ENCODE measurements around the gene GMEB2.
"Not testable (repeated sequence)": the region's sequence is repeated elsewhere in the genome, so short reads cannot be mapped to it uniquely, and the experiment has no call there.

GMEB2 gene

DNA sequence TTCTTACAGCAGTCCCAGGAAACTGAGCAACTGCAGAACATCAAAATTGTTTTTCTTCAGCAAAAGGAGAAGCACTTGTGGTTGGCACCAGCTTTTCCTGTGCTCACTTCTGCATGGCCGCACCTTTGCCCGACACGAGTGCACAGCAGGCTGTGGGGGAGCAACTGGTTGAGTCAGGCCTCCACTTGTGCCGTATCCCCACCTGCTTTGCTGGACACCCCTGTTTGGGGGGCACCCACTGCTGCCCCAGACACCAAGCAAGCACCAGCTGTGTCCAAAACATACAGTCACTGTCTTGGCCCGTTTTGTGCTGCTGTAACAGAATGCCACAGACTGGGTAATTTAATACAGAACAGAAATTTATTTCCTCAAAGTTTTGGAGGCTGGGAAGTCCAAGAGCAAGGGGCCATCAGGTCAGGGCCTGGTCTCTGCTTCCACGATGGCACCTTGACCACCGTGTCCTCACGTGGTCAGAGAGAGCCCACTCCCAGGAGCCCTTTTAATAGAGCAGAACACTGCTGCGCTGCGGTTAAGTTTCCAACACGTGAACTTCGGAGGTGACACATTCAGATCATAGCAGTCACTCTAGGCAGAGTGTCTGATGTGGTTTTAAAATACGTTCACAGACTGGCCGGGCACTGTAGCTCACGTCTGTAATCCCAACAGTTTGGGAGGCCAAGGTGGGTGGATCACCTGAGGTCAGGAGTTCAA, 8.7 kb upstream of the GMEB2 start:
- DNase-seq: no peak

DNA sequence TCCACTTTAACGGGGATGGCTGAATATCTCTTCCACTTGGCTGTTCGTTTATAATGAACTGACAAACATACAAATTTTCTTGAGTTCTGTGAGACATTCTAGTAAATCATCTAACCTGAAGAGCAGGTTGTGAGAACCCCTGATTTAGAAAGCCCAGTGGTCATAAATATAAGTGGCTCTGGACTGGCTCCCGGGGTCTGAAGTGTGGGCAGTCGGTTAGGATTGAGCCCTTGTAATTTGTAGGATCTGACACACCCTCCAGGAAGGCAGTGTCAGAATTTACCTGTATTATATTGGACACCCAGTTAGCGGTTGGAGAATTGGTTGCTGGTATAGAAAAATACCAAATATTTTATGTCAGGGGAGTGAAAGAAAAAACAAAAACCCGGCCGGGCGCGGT, 6.8 kb upstream of the GMEB2 start:
- no peak for DNase-seq

DNA sequence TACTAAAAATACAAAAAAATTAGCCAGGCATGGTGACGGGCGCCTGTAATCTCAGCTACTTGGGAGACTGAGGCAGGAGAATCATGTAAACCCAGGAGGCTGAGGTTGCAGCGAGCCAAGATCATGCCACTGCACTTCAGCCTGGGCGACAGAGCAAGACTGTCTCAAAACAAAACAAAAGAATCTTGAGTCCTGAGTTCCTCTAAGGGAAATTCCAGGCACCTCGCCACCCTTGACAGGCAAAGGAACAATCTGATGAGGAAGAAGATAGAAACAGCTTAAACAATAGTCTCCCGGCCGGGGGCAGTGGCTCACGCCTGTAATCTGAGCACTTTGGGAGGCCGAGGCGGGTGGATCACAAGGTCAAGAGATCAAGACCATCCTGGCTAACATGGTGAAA, 4.5 kb upstream of the GMEB2 start:
- not testable (repeated sequence) for DNase-seq

DNA sequence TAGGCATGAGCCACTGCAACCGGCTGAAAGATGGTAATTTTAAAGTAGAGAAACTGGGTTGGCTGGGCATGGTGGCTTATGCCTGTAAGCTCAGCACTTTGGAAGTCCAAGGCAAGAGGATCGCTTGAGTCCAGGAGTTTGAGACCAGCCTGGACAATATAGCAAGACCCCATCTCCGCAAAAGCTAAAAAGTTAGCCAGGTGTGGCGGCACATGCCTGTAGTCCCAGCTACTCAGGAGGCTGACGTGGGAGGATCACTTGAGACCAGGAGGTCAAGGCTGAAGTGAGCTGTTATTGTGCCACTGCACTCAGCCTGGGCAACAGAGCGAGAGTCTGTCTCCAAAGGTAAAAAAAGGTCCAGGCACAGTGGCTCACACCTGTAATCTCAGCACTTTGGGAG, 4.1 kb upstream of the GMEB2 start:
- DNase-seq: not testable (repeated sequence)

DNA sequence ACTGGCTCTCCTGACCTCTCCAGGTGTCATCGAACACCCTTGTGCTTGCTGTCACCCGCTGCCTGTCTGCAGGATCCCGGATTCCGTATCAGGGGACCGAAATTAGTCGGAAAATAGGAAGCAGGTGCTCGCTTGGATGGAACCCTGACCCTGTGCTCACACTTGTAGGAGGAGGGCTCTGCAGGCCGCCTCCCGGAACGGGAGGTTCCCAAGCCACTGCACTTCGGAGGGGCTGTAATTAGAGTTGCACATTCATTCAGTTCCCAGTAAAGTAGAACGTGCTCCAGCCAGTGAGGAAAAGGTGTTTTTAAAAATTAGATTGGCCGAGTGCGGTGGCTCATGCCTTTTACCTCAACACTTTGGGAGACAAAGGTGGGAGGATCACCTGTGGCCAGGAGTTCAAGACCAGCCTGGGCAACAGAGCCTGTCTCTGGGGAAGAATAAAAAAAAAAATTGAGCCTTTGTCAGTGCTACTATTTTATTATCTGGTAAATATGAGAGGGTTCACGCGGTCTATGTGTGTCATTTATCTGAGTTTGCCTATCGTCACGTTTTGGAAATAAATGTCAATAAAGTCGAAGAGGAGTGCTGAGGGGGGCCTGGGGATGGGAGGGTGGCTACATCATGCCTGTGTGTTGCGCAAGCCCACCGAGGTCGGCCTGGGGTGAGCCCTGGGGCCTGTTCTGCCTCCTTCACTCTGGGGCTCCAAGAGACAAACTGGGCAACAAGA, 1.5 kb upstream of the GMEB2 start:
- peak; percentile 62 for DNase-seq

DNA sequence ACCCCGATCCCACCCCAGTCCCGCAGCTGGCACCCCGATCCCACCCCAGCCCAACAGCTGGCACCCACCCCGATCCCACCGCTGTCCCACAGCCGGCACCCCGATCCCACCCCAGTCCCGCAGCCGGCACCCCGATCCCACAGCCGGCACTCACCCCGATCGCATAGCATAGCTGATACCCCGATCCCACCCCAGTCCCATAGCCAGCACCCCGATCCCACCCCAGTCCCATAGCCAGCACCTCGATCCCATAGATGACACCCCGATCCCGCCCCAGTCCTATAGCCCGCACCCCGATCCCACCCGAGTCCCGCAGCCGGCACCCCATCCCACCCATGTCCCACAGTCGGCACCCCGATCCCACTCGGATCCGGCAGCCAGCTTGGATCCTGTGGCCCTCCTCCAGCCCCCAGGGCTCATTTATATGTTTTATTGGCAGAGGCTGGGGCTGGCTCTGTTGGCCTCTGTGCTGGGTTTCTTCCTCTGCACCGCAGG, 897 bp upstream of the GMEB2 start:
- no peak for DNase-seq

DNA sequence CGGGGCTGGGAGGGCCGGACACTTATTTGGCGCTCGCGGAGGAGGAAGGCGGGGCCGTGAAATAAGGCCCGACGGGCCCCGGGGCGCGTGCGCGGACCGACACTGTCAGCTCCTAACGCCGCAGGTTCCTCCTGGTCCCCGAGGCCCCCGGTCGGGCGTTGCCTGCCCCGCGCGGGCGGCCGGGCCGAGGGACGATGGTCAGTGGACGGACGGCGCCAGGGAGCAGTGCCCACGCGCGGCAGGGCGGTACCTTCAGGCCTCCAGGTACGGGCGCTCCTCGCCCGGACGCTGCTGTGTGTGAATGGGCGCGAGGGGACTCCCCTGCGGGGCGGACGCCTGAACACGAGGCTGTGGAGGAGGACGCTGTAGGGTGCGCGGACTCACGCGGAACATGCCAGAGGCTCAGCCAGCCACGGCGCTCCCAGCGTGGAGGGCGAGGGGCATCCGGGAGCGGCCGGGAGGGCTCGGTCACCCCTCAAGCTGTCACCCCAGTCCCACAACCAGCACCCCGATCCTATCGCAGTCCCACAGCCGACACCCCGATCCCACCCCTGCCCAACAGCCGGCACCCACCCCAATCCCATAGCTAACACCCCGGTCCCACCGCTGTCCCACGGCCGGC, 339 bp upstream of the GMEB2 start:
- DNase-seq: peak; percentile 53

DNA sequence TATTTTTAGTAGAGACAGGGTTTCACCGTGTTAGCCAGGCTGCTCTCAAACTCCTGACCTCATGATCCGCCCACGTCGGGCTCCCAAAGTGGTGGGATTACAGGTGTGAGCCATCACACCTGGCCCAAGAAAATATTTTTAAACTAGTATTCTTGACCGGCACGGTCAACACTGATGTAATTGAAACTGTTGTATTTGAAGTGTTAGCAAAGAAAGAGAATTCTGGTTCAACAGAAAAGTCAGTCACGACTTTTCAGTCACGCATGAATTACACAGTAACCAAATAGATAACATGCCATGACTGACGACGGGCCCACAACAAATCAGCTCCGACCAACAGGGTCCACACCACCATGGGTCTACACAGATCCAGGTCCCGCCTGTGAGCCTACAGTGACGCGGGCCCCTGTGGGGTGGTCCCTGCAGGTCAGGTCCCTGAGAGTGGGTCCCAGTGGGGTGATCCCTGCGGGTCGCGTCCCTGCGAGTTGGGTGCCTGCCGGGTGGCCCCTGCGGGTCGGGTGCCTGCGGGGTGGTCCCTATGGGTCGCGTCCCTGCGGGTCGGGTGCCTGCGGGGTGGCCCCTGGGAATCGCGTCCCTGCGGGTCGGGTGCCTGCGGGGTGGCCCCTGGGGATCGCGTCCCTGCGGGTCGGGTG, 1.0 kb downstream of the GMEB2 start:
- no peak for DNase-seq

DNA sequence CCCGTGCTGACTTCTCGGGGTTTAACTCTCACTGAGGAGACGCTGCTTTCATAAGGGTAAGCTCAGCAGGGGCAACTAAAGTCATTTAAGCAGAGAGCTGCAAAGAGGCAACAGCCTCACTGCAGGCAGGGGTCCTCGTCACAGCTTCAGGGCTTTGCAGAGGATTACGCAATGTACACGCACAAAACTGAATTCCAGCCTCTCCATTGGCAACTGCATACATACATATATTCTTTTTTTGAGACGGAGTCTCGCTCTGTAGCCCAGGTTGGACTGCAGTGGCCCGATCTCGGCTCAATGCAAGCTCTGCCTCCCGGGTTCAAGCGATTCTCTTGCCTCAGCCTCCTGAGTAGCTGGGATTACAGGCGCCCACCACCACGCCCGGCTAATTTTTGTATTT, 2.4 kb downstream of the GMEB2 start:
- no peak for DNase-seq

DNA sequence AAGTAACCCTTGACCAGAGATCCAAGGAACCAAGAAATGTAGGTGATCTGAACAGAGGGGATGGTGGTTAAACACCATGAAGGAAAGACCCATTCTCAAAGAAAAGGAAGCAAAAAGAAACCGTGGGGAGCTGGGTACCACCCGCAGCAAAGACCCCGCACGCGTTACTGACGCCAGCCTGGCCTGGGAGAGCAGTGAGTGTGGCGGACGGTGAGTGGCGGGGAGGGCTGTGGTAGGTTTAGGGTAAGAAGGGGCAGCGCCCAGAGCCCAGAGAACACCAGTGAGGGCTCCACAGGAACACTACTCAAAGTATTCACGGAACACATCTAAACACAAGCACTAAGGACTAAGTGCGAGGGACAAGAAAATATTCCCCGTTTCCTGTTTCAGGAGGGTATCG, 4.2 kb downstream of the GMEB2 start:
- DNase-seq: no peak

DNA sequence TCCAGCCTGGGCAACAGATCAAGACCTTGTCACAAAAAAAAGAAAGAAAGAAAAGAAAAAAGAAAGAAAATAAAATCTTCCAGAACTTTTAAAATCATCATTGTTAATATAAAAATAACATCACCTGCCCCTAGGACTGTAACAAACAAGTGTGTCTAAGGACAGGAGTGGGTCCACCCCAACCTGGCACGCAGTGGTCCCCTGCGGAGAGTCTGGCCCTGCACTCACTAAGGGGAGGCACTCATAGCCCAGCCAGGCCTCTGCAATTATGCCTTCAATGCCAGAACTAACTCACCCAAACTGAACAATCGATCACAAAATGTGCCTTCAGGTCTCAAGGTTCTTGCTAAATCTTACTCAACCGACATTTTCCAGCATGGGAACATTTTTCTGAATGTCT, 4.8 kb downstream of the GMEB2 start:
- no peak for DNase-seq

DNA sequence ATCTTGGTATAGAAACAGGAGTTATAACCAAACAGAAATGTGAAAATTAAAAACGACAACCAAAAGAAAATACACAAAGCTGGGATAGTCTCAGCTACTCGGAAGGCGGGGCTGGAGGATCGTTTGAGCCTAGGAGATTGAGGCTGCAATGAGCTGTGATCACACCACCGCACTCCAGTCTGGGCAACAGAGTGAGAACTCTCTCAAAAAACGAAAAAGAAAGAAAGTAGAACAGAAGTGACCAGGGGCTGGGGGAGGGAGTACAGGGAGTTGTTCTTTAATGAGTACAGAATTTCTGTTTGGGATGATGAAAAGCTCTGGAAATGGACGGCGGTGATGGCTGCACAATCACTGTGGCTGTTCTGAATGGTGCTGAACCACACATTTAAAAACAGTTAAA, 5.9 kb downstream of the GMEB2 start:
- no peak for DNase-seq

DNA sequence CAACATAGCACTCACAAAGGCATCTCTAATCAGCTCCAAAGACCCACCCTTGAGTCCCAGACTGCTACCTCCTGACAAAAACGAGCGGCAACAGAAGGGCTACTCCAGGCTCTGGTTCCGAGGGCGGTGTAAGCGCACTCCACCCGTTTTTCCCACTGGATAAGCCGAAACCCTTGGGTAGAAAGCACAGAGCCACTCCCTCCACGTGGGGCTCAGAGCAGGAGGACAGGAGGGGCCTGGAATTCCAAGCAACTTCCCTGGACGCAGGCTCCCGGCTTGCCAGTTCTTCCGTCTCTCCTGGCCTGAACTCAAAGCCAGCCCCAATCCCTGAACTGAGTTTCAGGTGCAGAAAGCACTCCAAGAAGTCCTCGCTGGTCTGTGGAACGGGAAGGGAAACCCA, 7.4 kb downstream of the GMEB2 start:
- DNase-seq: no peak

DNA sequence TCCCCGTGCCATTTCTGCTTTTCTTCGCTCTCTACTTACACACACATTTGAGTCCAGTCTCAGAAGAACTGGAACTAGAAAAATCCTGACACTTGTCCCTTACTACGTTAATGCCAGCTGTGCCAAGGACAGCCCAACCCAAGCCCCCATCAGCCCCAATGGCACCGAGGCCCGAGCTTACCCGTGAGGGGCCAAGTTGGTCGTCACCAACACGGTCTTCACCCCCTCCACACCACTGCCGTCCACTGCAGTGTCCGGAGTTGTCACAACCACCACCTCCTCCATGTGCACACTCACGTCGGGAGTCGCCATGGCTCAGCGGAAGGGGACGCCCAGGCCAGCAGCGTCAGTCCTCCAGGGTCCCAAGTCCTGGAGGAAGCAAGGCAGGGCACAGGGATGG, 7.8 kb downstream of the GMEB2 start:
- DNase-seq: no peak

DNA sequence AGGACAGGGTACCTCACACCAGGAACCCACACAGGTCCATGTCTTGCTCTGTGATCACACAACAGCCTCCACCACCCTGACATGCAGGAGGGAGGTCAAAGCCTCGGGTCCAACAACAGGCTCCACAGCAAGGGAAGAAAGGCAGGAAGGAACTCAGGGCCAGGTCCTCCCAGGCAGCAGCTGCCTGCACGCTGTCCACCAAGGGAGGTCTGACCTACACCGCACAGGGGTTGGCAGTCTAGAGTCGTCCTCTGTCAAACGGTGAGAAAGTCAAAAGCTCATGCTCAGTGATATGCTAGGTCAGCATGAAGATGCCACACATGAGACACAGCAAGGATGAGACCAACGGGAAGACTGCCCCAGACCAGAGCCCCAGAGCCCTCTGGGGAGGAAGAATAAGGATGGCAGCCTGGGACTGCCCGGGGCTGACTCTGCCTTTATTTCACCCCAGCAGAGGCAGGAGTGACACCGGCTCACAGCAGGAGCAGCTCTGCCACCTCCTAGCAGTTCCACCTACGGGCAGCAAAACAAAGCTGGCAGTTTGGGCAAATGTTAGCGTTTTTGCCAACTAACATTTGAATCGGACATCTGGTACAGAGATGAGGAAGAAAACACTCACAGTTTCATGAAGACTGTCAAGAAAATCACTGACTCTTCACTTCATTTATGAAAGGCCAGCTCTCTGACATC, 8.5 kb downstream of the GMEB2 start:
- no peak for DNase-seq

DNA sequence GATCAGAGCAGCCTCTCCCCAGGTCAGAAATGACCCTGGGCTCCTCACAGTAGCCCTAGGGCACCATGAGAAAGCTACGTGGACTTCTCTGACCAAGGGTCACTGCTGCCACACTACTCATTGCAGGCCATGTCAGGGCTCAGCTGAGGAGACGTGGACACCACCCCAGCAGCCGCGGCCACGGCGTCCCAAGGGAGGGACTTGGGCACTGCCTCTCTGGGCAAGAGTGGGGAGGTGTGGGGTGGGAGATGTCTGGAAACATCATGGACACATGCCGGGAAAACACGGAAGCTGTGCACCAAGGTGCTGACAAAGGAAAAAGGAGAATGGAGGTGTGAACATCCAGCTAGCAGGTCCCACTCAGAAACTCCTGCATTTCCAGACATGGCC, 9.0 kb downstream of the GMEB2 start:
- no peak for DNase-seq

DNA sequence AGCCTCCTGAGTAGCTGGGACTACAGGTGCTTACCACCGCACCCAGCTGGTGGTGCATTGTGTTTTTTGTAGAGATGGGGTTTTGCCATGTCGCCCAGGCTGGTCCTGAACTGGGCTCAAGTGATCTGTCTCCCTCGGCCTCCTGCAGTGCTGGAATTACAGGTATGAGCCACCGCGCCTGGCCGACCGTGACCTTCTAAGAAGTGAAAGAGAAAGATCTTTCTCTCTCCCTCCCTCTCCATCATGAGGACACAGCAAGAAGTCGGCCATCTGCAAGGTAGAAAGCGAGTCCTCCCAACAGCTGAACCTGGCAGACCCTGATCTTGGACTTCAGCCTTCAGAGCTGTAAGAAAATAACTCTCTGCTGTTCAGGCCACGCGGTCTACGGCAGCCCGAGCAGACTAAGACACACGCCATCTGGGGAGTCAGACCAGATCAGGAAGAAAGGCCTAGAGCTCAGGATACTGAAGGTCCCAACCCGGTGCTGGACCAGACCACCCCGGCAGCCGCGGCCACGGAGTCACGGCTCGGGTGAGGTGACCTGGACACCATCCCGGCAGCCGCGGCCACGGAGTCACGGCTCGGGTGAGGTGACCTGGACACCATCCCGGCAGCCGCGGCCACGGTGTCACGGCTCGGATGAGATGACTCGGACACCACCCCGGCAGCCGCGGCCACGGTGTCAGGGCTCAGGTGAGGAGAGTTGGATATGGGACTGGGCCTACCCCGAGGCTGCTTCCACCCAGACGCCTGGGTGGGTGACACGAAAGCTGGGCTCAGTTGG, 9.6 kb downstream of the GMEB2 start:
- DNase-seq: no peak

DNA sequence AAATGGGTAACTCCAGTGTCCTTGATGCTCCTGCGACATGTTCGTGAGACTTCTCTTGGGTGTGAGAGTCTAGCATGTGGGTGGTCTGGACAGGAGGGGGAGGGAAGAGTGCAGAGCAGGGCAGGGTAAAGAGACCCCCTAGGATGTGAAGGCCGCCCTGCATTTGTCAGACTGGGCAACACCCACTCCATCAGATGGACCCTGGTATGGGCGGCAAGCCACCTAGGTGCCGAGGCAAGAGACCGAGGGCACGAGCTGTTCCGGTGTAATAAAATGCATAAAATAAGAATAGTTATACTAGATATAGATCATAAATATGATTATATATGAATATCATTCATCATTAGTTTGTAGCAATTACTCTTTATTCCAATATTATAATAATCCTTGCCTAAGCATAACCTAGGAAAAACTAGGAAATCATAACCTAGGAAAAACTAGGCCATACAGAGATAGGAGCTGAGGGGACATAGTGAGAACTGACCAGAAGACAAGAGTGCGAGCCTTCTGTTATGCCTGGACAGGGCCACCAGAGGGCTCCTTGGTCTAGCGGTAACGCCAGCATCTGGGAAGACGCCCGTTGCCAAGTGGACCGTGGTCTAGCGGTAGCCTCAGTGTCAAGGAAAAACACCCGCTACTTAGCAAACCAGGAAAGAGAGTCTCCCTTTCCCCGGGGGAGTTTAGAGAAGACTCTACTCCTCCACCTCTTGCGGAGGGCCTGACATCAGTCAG, 12.9 kb downstream of the GMEB2 start:
- DNase-seq: not testable (repeated sequence)

DNA sequence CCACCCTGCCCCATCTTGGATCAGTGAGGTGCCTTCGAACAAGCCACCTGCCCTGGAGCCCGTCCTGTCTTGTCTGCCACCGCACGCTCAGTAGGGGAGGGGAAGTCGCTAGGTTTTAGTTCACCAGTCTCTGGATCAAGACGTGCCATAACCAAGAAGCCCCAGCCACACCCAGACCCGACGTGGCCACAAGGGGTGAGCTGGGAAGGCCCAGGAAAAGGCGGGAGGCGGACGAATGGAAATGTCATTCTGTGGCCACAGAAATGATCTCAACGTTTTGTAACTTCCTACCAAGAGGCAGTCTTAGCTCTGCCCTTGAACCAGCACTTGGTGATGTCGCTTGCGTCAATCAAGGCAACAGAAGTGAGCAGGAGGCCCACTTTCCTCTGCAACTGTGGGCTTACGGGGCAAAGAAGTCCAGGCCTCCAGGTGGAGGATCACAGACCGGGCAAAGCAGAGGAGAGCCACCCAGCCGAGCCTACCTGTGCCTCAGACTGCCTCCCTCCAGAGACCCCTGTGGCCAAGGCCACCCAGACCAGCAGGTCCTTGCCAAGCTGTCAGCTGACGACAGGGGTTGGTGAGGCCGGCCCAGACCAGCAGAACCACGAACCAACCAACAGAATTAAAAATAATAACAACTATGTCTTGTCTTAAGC, 14.5 kb downstream of the GMEB2 start:
- no peak for DNase-seq

DNA sequence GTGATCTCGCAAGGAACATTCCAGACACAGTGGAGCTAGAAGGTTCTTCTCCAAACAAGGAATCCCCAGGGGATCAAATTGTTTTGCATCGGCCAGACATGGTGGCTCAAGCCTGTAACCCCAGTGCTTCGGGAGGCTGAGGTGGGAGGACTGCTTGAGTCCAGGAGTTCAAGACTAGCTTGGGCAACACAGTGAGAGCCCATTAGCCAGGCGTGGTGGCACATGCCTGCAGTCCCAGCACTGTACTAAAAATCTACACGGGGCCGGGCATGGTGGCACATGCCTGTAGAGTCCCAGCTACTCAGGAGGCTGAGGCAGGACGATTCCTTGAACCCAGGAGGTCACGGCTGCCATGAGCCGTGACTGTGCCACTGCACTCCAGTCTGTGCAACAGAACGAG, 15.3 kb downstream of the GMEB2 start:
- DNase-seq: no peak

Data from NCI-H2029 treated with DMSO at 0.1 percent for 48 hours (cell line).